B cell (primary cell): ENCODE results near the gene KCNQ5. TPM values are rescaled to one million over a fixed set of nuclear protein-coding genes. Genes with fewer than 3 reads are reported as not detected.

Experiments
- ATAC-seq: fragments of 200-7000 bp; cut with Tn5 transposase; one replicate; pipeline ENCODE4 v1.10.0; 2021; ENCODE audit warnings: low read depth, mild to moderate bottlenecking, moderate number of reproducible peaks, moderate library complexity
- CTCF ChIA-PET: fragments of 350-600 bp; sonication (Branson Sonifier 250); formaldehyde crosslinking; loops from one replicate; lab custom pipeline; 2021; ENCODE audit warnings: antibody characterized with exemption, inconsistent platforms; lab: Charles Lee
- POLR2A ChIA-PET: fragments of 350-600 bp; sonication (Branson Sonifier 250); formaldehyde crosslinking; loops from one replicate; lab custom pipeline; 2021; ENCODE audit warnings: antibody characterized with exemption; lab: Charles Lee
- DNase-seq: peaks from one replicate; pipeline ENCODE4 v3.0.0; 2013
- H2AFZ ChIP-seq: 2 replicates; pipeline ENCODE4 v1.6.1; 2012; ENCODE audit warnings: mild to moderate bottlenecking, low read depth, low read length; ENCODE audit not compliant: insufficient read depth, poor library complexity, severe bottlenecking
- H3K27ac ChIP-seq, 2 donors: 1 replicate in 1 of 2; 2 replicates in 1 of 2; pipeline ENCODE4 v1.5.1; 2012 to 2013; ENCODE audit warnings: low read length in 2 of 2, mild to moderate bottlenecking in 2 of 2, moderate library complexity in 1 of 2
- H3K27me3 ChIP-seq, 4 experiments: fragments of 200-600 bp in 1 of 4; sonication (generic) in 1 of 4; replicated peaks in 1 of 4; 1 replicate in 2 of 4; 2 replicates in 2 of 4; pipeline versions ENCODE4 v1.6.1 to v1.7.0; 2013 to 2016; ENCODE audit warnings: low read length in 3 of 4, mild to moderate bottlenecking in 2 of 4, mixed read lengths in 1 of 4, moderate library complexity in 1 of 4; ENCODE audit not compliant: insufficient read depth in 4 of 4, control insufficient read depth in 3 of 4; ENCODE audit errors: control extremely low read depth in 1 of 4
- H3K36me3 ChIP-seq, 2 experiments: replicated peaks in 1 of 2; 1 replicate in 1 of 2; 2 replicates in 1 of 2; pipeline versions ENCODE4 v1.6.1 to v1.7.1; 2013; ENCODE audit warnings: low read length in 1 of 2; ENCODE audit not compliant: insufficient read depth in 2 of 2, control insufficient read depth in 1 of 2; ENCODE audit errors: control extremely low read depth in 1 of 2, extremely low read depth in 1 of 2
- H3K4me1 ChIP-seq, 2 donors: fragments of 200-600 bp in 1 of 2; sonication (generic) in 1 of 2; 1 replicate in 1 of 2; 2 replicates in 1 of 2; pipeline versions ENCODE4 v1.5.1 to v1.6.1; 2013 to 2017; ENCODE audit warnings: low read length in 2 of 2; ENCODE audit not compliant: control insufficient read depth in 2 of 2, insufficient read depth in 2 of 2
- H3K4me2 ChIP-seq: replicated peaks from 2 replicates; pipeline ENCODE3; 2012; ENCODE audit warnings: mild to moderate bottlenecking, low read depth, low read length; ENCODE audit not compliant: poor library complexity, severe bottlenecking
- H3K4me3 ChIP-seq, 5 experiments: fragments of 200-600 bp in 1 of 5; sonication (generic) in 1 of 5; 1 replicate in 3 of 5; 2 replicates in 2 of 5; pipeline versions ENCODE4 v1.5.1 to v1.7.0; 2011 to 2016; ENCODE audit warnings: low read length in 4 of 5, mild to moderate bottlenecking in 4 of 5, low read depth in 2 of 5, control low read depth in 1 of 5, moderate library complexity in 1 of 5; ENCODE audit not compliant: insufficient read depth in 1 of 5; ENCODE audit errors: control extremely low read depth in 1 of 5, extremely low read depth in 1 of 5
- H3K79me2 ChIP-seq: fragments of 200-600 bp; sonication (generic); one replicate; pipeline ENCODE4 v1.6.0; 2016; ENCODE audit warnings: low read length; ENCODE audit not compliant: control insufficient read depth, insufficient read depth
- H3K9ac ChIP-seq: fragments of 200-600 bp; sonication (generic); 2 replicates; pipeline ENCODE4 v1.6.1; 2017; ENCODE audit warnings: mild to moderate bottlenecking, low read length, moderate library complexity
- H3K9me3 ChIP-seq, 3 donors: one replicate each; pipeline versions ENCODE4 v1.6.1 to v1.7.1; 2013; ENCODE audit warnings: low read length in 2 of 3; ENCODE audit not compliant: control insufficient read depth in 2 of 3, insufficient read depth in 1 of 3; ENCODE audit errors: control extremely low read depth in 1 of 3
- H4K20me1 ChIP-seq: 2 replicates; pipeline ENCODE4 v1.6.0; 2012; ENCODE audit warnings: mild to moderate bottlenecking, low read length; ENCODE audit not compliant: insufficient read depth, control insufficient read depth, poor library complexity, severe bottlenecking
- H3K27ac Mint-ChIP-seq: one replicate; pipeline ENCODE4 v1.8.0; 2021; ENCODE audit warnings: mixed read lengths
- H3K27me3 Mint-ChIP-seq: one replicate; pipeline ENCODE4 v1.8.0; 2021; ENCODE audit warnings: mixed read lengths
- H3K4me1 Mint-ChIP-seq: one replicate; pipeline ENCODE4 v1.8.0; 2021; ENCODE audit warnings: mixed read lengths
- H3K4me3 Mint-ChIP-seq: one replicate; pipeline ENCODE4 v1.8.0; 2021; ENCODE audit warnings: mixed read lengths
- H3K9me3 Mint-ChIP-seq: one replicate; pipeline ENCODE4 v1.8.0; 2022; ENCODE audit warnings: mixed read lengths; ENCODE audit not compliant: insufficient read depth
- CTCF ChIP-seq: fragments of 200-600 bp; IDR thresholded peaks from one replicate; pipeline ENCODE4 v1.8.0; 2022; ENCODE audit warnings: antibody characterized with exemption, mild to moderate bottlenecking
- EZH2 ChIP-seq: IDR thresholded peaks from 2 replicates; pipeline ENCODE4 v1.6.1; 2012; ENCODE audit warnings: borderline replicate concordance, low read depth, mild to moderate bottlenecking, moderate library complexity, low read length; ENCODE audit not compliant: insufficient read depth, poor library complexity, severe bottlenecking
- WGBS: methylation state at CpG from one replicate; pipeline ENCODE4 v1.1.5; 2013; ENCODE audit warnings: missing lambda C conversion rate; ENCODE audit not compliant: insufficient coverage; 5-methylcytosine and 5-hydroxymethylcytosine counted together
- intact Hi-C: fragments of 100-400 bp; cut with micrococcal nuclease; formaldehyde crosslinking; loops from one replicate; pipeline ENCODE4 v1.10.0; 2022
- polyA plus RNA-seq: library from polyadenylated mRNA; depleted of rRNA; stranded (reverse); fragments of >200 nt; gene quantifications from 2 replicates; pipeline ENCODE4 v1.2.3, GENCODE V29; 2012
- total RNA-seq, 2 donors: library from RNA; stranded (reverse); fragments of 120-200 nt in 1 of 2; gene quantifications; 1 replicate in 1 of 2; 2 replicates in 1 of 2; pipeline versions ENCODE4 v1.2.3 to v1.2.4, GENCODE V29; 2013 to 2022

The KCNQ5 gene
- total and polyA plus RNA-seq, 2 donors (not counting 1 experiment from before 2014, with no cell fraction given) = 2.3 to 9.4 TPM

GRCh38 chr6:72650081-72650745 is 28.3 kb downstream of the KCNQ5 start:
- H3K79me2 ChIP-seq = peaks cover 20% of the 10 kb centered on the region
- H3K36me3 ChIP-seq = no peaks in the 10 kb centered on the region
- no peaks in the 10 kb centered on the region for H3K27me3 Mint-ChIP-seq
- H3K4me1 Mint-ChIP-seq = peaks cover 51% of the 10 kb centered on the region
- ATAC-seq (no peak), DNase-seq (no peak)
- H3K27me3 ChIP-seq = no peaks in the 10 kb centered on the region
- no peak overlapping the region for H3K4me2 ChIP-seq
- H4K20me1 ChIP-seq = no peaks in the 10 kb centered on the region
- no peaks in the 10 kb centered on the region for H3K9me3 ChIP-seq
- POLR2A ChIA-PET = no interaction called here
- no peak overlapping the region for H3K27ac ChIP-seq
- H3K4me3 Mint-ChIP-seq = peak overlapping the region; percentile 2
- H3K9ac ChIP-seq = no peak overlapping the region
- TF ChIP-seq EZH2 (no peak), CTCF (no peak)
- peaks cover 10 to 26% of the 10 kb centered on the region in 2 donors for H3K4me1 ChIP-seq
- H3K9me3 Mint-ChIP-seq = no peaks in the 10 kb centered on the region
- WGBS = no CpG with 5 or more reads among the region's 2 CpGs
- H3K4me3 ChIP-seq = no peak overlapping the region
- intact Hi-C loops = loop anchor here (5.0 kb wide), 1 partner anchor 37 kb away; no protein-coding TSS in a partner anchor
- CTCF ChIA-PET = interaction anchor here (1.6 to 2.0 kb wide), 3 partner anchors 28 to 34 kb away, joined by 4 to 7 read pairs (median 5); partner anchors contain the start of gene KCNQ5
- H2AFZ ChIP-seq = no peak overlapping the region
- no peak overlapping the region for H3K27ac Mint-ChIP-seq

DNA sequence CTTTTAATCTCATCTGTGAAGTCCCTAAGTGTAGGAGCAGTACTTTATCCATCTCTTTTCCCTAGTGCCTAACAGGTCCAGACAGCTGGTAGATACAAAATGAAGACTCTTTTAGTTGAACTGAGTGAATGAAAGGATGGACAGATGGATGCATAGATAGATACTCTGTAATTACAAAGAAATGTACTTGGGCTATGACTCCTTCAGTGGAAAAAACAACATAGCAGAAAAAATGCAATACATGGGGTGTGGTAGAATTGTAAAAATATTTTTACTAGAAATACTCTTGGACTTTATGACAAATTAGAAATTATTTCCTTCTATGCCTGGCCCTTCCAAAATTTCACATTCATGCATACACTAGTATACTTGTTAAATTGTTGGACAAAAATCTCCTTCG is 29.3 kb downstream of the KCNQ5 start:
- Mint-ChIP-seq H3K27ac (no peak overlapping the region), H3K27me3 (no peaks in the 10 kb centered on the region), H3K4me3 (no peak overlapping the region), H3K9me3 (no peaks in the 10 kb centered on the region), H3K4me1 (peaks cover 49% of the 10 kb centered on the region)
- Histone ChIP-seq H3K36me3 (no peaks in the 10 kb centered on the region), H3K79me2 (peaks cover 26% of the 10 kb centered on the region), H3K9me3 (no peaks in the 10 kb centered on the region), H3K4me1 (peaks cover 10 to 26% of the 10 kb centered on the region in 2 donors), H3K27me3 (no peaks in the 10 kb centered on the region), H4K20me1 (no peaks in the 10 kb centered on the region), H3K9ac (no peak overlapping the region), H3K4me2 (no peak overlapping the region), H3K27ac (no peak overlapping the region), H2AFZ (no peak overlapping the region), H3K4me3 (no peak overlapping the region)
- ATAC-seq = no peak
- intact Hi-C loops = loop anchor here (5.0 kb wide), 1 partner anchor 36 kb away; no protein-coding TSS in a partner anchor
- no peak for DNase-seq
- no CpG with 5 or more reads among the region's 1 CpG for WGBS
- TF ChIP-seq EZH2 = no peak
- POLR2A ChIA-PET = no interaction called here
- CTCF ChIA-PET = interaction anchor here (0.7 to 2.0 kb wide), 3 partner anchors 29 to 35 kb away, joined by 3 to 7 read pairs (median 5); no protein-coding TSS in a partner anchor
